Medulla oblongata (tissue), 1 donor: Measurements from ENCODE around the gene LIN37.
A peak's percentile ranks its signal among the peaks of the same experiment; 100 is the strongest.

Experiments used
- DNase-seq: peaks from one replicate; pipeline ENCODE4 v3.0.0-alpha.2; 2015; ENCODE audit errors: extremely low spot score

The LIN37 gene

DNA sequence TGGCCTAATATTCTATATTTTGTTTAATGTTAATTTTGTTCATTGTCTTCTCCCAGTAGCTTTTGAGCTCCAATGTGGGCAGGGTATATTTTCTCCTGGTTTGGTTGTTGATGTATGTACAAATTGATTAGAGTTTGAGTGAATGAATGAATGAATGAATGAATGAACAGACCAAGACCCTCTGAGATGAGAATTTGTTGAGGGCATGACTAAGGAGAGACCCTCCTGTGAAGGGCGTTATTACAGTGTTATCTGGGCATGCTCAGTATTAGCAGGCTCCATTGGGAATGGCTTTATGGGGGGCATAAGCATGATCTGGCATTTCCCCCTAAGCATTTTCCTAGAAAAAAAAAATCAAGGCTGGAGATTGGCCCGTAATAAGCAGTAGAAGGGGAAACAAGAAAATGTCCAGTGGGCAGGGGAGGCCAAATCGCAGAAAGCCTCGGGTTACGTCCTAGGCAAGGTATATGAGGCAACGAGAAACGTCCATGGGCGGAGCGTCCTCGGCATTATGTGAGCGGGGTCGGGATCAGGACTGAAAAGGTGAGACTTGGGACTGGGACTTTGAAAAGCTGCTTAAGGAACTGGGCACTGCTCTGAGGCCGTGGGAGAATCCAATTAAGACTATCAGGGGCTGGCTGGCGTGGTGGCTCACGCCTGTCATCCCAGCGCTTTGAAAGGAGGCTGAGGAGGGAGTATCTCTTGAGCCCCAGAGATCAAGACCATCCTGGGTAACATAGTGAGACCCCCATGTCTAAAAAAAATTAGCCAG is 26.1 kb downstream of the LIN37 start:
- DNase-seq = no peak

DNA sequence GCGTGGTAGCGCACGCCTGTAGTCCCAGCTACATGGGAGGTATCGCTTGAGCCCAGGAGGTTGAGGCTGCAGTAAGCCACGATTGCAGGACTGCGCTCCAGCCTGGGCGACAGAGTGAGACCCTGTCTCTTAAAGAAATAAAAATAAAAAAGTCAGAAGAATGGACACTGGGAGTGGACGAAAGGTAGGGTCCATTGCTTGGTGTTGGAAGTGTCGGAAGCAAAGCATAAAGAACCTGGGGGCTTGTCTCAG is 26.6 kb downstream of the LIN37 start:
- no peak for DNase-seq

GRCh38 chr19:35775298-35776101 is 27.1 kb downstream of the LIN37 start, which contains the start of gene ARHGAP33:
TSS of gene ARHGAP33 (plus strand) at chr19:35775564. CDS start at chr19:35775659, 95 bp downstream.
- peak; percentile 99 for DNase-seq

- DNase-seq = peak; percentile 24
These were observed 27.9 kb downstream of the LIN37 start for GRCh38 chr19:35776102-35776788.

GRCh38 chr19:35777086-35777841 is 28.9 kb downstream of the LIN37 start:
- DNase-seq = peak; percentile 67

- DNase-seq = no peak
These were observed 29.6 kb downstream of the LIN37 start for GRCh38 chr19:35777961-35778360.

- DNase-seq = no peak
These were observed 30.7 kb downstream of the LIN37 start for GRCh38 chr19:35779033-35779432.

DNA sequence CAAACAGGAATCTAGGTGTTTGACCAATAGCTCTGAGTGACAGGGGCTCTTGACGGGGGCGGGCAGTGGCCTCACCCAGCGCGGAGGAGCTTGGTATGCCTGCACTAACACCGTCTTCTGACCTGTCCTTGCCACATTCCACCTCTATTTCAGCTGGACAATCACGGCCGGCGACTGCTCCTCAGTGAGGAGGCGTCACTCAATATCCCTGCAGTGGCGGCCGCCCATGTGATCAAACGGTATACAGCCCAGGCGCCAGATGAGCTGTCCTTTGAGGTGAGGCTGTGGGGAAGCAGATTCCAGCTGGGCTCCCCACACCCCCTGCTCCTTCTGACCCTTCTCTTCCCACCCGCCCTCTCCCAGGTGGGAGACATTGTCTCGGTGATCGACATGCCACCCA is 31.7 kb downstream of the LIN37 start:
- no peak for DNase-seq

DNA sequence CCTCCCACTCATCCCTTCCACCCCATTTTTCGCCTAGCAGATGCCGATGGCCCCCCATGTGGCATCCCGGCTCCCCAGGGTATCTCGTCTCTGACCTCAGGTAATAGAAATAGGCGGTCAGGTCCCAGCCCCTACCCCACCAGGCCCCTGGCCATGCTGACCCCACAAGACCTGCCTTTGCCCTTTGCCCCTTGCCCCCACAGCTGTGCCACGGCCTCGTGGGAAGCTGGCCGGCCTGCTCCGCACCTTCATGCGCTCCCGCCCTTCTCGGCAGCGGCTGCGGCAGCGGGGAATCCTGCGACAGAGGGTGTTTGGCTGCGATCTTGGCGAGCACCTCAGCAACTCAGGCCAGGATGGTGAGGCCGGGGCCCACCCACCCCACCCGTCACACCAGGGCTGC is 32.3 kb downstream of the LIN37 start:
- no peak for DNase-seq

DNA sequence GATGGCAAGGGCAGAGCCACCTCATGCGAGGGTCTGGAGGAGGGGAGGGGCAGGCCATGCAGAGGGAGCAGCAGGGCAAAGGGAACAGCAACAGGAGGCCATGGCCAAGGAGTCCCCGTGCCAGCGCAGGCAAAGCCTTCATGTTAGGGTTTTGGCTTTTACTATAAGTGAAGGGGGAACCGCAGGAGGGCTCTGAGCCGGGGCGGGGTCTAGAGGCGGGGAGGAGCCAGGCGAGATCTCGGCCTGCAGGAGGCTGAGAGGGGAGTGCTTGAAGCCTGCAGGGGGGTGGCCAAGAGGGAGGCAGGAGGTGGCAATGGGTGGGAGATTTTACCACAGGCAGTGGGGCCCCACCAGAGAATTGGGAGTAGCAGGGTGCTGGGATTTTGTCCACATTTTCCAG is 33.3 kb downstream of the LIN37 start:
- no peak for DNase-seq

DNA sequence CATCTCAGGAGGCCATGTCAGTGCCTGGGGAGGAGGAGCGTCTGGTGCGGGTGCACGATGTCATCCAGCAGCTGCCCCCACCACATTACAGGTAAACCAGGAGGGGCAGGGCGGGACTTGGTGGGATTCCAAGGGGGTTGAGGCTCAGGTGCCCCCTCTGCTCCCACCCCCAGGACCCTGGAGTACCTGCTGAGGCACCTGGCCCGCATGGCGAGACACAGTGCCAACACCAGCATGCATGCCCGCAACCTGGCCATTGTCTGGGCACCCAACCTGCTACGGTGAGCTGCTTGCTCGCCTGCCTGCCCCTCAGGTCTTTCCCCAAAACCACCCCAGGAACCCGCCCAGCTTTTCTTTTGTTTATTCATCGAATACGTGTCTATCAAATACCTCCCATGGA is 34.2 kb downstream of the LIN37 start:
- no peak for DNase-seq

DNA sequence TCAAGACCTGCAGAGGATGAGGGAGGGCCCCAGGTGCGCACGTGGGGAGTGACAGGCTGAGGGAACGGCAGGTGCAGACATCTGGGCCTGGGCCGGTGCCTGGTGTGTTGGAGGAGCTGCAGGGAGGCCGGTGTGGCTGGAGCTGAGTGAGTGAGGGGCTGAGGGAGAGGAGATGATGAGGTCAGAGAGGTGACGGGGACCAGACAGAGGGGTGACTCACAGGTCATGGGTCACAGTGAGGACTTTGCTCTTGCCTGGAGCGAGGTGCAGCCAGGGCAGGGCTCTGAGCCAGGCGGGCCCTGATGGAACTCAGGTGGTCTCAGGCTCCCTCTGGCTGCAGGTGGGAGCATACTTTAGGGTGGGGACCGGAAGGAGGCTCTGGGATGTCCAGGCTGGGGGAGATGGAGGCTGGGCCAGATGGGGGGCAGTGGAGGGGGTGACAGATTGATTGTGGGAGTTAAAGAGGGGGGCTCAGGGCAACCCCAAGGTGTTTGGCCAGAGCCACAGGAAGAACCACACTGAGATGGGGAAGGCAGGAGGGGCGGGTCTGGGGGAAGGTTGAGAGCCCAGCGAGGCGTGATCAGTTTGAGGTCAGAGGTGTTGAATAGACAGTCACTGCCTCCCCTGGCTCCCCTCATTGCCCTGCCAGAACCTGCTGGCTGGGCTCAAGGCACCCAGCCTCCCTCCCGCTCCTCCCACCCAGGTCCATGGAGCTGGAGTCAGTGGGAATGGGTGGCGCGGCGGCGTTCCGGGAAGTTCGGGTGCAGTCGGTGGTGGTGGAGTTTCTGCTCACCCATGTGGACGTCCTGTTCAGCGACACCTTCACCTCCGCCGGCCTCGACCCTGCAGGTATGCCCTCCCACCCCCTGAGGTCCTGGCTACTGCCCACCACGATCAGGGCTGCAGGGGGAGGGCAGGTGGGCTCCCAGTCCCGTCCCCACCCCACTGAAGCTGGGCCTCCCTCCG is 35.4 kb downstream of the LIN37 start:
- no peak for DNase-seq

- DNase-seq = no peak
These were observed 36.3 kb downstream of the LIN37 start for GRCh38 chr19:35784503-35785338.

DNA sequence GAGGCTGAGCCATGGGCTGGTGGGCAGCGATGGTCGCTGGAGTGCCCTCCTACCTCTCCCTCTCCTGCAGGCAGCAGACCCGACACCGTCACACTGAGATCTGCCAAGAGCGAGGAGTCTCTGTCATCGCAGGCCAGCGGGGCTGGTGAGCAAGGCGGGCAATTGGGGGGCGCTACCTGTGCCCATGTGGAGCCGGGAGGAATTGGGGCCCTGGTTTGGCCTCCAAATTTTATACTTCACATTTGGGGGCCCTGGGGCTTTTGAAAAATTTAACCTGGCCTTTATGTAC is 36.9 kb downstream of the LIN37 start:
- DNase-seq = no peak

DNA sequence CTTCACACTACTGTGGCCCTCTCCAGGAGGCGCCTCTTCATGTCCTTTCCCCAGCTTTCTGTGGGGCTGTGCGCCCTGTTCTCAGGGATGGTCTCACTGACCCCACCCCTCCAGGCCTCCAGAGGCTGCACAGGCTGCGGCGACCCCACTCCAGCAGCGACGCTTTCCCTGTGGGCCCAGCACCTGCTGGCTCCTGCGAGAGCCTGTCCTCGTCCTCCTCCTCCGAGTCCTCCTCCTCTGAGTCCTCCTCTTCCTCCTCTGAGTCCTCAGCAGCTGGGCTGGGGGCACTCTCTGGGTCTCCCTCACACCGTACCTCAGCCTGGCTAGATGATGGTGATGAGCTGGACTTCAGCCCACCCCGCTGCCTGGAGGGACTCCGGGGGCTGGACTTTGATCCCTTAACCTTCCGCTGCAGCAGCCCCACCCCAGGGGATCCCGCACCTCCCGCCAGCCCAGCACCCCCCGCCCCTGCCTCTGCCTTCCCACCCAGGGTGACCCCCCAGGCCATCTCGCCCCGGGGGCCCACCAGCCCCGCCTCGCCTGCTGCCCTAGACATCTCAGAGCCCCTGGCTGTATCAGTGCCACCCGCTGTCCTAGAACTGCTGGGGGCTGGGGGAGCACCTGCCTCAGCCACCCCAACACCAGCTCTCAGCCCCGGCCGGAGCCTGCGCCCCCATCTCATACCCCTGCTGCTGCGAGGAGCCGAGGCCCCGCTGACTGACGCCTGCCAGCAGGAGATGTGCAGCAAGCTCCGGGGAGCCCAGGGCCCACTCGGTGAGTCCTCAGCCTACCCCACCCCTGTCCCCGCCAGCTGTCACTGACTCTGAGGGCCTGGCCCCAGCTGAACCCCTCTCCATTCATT is 38.2 kb downstream of the LIN37 start:
- DNase-seq = no peak

DNA sequence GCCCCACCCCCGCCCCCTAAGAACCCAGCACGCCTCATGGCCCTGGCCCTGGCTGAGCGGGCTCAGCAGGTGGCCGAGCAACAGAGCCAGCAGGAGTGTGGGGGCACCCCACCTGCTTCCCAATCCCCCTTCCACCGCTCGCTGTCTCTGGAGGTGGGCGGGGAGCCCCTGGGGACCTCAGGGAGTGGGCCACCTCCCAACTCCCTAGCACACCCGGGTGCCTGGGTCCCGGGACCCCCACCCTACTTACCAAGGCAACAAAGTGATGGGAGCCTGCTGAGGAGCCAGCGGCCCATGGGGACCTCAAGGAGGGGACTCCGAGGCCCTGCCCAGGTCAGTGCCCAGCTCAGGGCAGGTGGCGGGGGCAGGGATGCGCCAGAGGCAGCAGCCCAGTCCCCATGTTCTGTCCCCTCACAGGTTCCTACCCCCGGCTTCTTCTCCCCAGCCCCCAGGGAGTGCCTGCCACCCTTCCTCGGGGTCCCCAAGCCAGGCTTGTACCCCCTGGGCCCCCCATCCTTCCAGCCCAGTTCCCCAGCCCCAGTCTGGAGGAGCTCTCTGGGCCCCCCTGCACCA is 38.9 kb downstream of the LIN37 start:
- no peak for DNase-seq

GRCh38 chr19:35788205-35788960 is 40.0 kb downstream of the LIN37 start:
- no peak for DNase-seq
